CD14-positive monocyte (primary cell): ENCODE data around the gene ZNF423. TPM values are rescaled to one million over a fixed set of nuclear protein-coding genes. Genes with fewer than 3 reads are reported as not detected.
A peak's percentile ranks its signal among the peaks of the same experiment; 100 is the strongest.

Source experiments
- DNase-seq, 3 donors: peaks; one replicate each; pipeline ENCODE4 v3.0.0-alpha.2; 2011 to 2022
- H2AFZ ChIP-seq: 2 replicates; pipeline ENCODE4 v1.6.0; 2012; ENCODE audit warnings: mild to moderate bottlenecking, low read depth, low read length, inconsistent platforms; ENCODE audit not compliant: insufficient read depth, poor library complexity, severe bottlenecking
- H3K27ac ChIP-seq, 2 donors: 1 replicate in 1 of 2; 2 replicates in 1 of 2; pipeline ENCODE4 v1.5.1; 2012 to 2013; ENCODE audit warnings: low read length in 2 of 2, control low read depth in 1 of 2, inconsistent platforms in 1 of 2, low read depth in 1 of 2, mild to moderate bottlenecking in 1 of 2
- H3K27me3 ChIP-seq, 2 donors: one replicate each; pipeline versions ENCODE4 v1.6.0 to v1.6.1; 2011 to 2013; ENCODE audit warnings: low read length in 2 of 2; ENCODE audit not compliant: control insufficient read depth in 2 of 2, insufficient read depth in 2 of 2
- H3K36me3 ChIP-seq, 2 donors: replicated peaks in 1 of 2; 1 replicate in 1 of 2; 2 replicates in 1 of 2; pipeline versions ENCODE4 v1.5.1 to v1.6.1; 2012 to 2013; ENCODE audit warnings: low read length in 2 of 2, control low read depth in 1 of 2, inconsistent platforms in 1 of 2, mild to moderate bottlenecking in 1 of 2; ENCODE audit not compliant: insufficient read depth in 2 of 2, control insufficient read depth in 1 of 2
- H3K4me1 ChIP-seq, 2 donors: 1 replicate in 1 of 2; 2 replicates in 1 of 2; pipeline versions ENCODE4 v1.5.1 to v1.6.1; 2012 to 2013; ENCODE audit warnings: low read length in 2 of 2, control low read depth in 1 of 2, inconsistent platforms in 1 of 2, mild to moderate bottlenecking in 1 of 2, moderate library complexity in 1 of 2; ENCODE audit not compliant: insufficient read depth in 2 of 2, control insufficient read depth in 1 of 2
- H3K4me2 ChIP-seq: replicated peaks from 2 replicates; pipeline ENCODE3; 2012; ENCODE audit warnings: low read length, moderate library complexity, mild to moderate bottlenecking; ENCODE audit not compliant: poor library complexity, severe bottlenecking; ENCODE audit errors: extremely low read depth
- H3K4me3 ChIP-seq, 3 experiments: fragments of 200-600 bp in 1 of 3; sonication (generic) in 1 of 3; replicated peaks in 1 of 3; 1 replicate in 2 of 3; 2 replicates in 1 of 3; pipeline ENCODE4 v1.5.1; 2011 to 2013; ENCODE audit warnings: low read length in 3 of 3, mild to moderate bottlenecking in 3 of 3, control low read depth in 2 of 3, low read depth in 2 of 3, inconsistent platforms in 1 of 3, moderate library complexity in 1 of 3
- H3K79me2 ChIP-seq: 2 replicates; pipeline ENCODE4 v1.6.0; 2012; ENCODE audit warnings: mild to moderate bottlenecking, control low read depth, inconsistent platforms, low read length, moderate library complexity; ENCODE audit not compliant: insufficient read depth
- H3K9ac ChIP-seq: 2 replicates; pipeline ENCODE4 v1.6.0; 2017; ENCODE audit warnings: low read length, mild to moderate bottlenecking; ENCODE audit not compliant: insufficient read depth, poor library complexity, severe bottlenecking
- H3K9me3 ChIP-seq, 2 donors: replicated peaks in 1 of 2; 1 replicate in 1 of 2; 2 replicates in 1 of 2; pipeline versions ENCODE4 v1.5.1 to v1.6.1; 2012 to 2013; ENCODE audit warnings: low read length in 2 of 2, control low read depth in 1 of 2; ENCODE audit not compliant: control insufficient read depth in 1 of 2, insufficient read depth in 1 of 2
- H4K20me1 ChIP-seq: 2 replicates; pipeline ENCODE4 v1.6.0; 2012; ENCODE audit warnings: mild to moderate bottlenecking, low read length, control low read depth, moderate library complexity; ENCODE audit not compliant: insufficient read depth
- H3K27ac Mint-ChIP-seq, 7 donors: one replicate each; pipeline ENCODE4 v1.8.0; 2020; ENCODE audit warnings: mild to moderate bottlenecking in 7 of 7, mixed read lengths in 7 of 7, moderate library complexity in 6 of 7, inconsistent platforms in 2 of 7
- H3K27me3 Mint-ChIP-seq, 3 donors: one replicate each; pipeline ENCODE4 v1.8.0; 2021 to 2022; ENCODE audit warnings: low read depth in 3 of 3, mild to moderate bottlenecking in 3 of 3, mixed read lengths in 3 of 3, moderate library complexity in 3 of 3, inconsistent platforms in 1 of 3
- H3K36me3 Mint-ChIP-seq, 2 donors: one replicate each; pipeline ENCODE4 v1.8.0; 2020; ENCODE audit warnings: mixed read lengths in 2 of 2, inconsistent platforms in 1 of 2, mild to moderate bottlenecking in 1 of 2
- H3K4me1 Mint-ChIP-seq: one replicate; pipeline ENCODE4 v1.8.0; 2020; ENCODE audit warnings: mild to moderate bottlenecking, mixed read lengths
- H3K4me3 Mint-ChIP-seq, 2 donors: one replicate each; pipeline ENCODE4 v1.8.0; 2020; ENCODE audit warnings: mild to moderate bottlenecking in 2 of 2, mixed read lengths in 2 of 2, moderate library complexity in 1 of 2
- H3K9me3 Mint-ChIP-seq, 7 donors: one replicate each; pipeline ENCODE4 v1.8.0; 2020 to 2022; ENCODE audit warnings: mixed read lengths in 7 of 7, mild to moderate bottlenecking in 6 of 7, moderate library complexity in 6 of 7, inconsistent platforms in 2 of 7
- whole genome bisulfite sequencing: methylation state at CpG from one replicate; pipeline ENCODE4 v1.1.5; 2013; ENCODE audit warnings: missing lambda C conversion rate; ENCODE audit not compliant: insufficient coverage; 5-methylcytosine and 5-hydroxymethylcytosine counted together
- intact Hi-C, 2 donors: fragments of 100-400 bp; cut with micrococcal nuclease; formaldehyde crosslinking; loops; one replicate each; pipeline versions ENCODE4 v1.15.0 to v1.15.1; 2023
- polyA plus RNA-seq, 3 donors: library from polyadenylated mRNA; depleted of rRNA in 1 of 3; unstranded in 2 of 3; stranded (reverse) in 1 of 3; fragments of 300-500 nt in 2 of 3; fragments of >200 nt in 1 of 3; fragmentation: Illumina TruSeq in 2 of 3; gene quantifications; 1 replicate in 2 of 3; 2 replicates in 1 of 3; pipeline ENCODE4 v1.2.3, GENCODE V29; 2012 to 2021
- TF ChIP-seq, protein P1 (sequence below): fragments of 200-600 bp; IDR thresholded peaks from one replicate; pipeline ENCODE4 v1.8.0; 2022; ENCODE audit warnings: antibody characterized with exemption, mild to moderate bottlenecking

Gene ZNF423
- polyA plus RNA-seq, 3 donors = not detected

DNA sequence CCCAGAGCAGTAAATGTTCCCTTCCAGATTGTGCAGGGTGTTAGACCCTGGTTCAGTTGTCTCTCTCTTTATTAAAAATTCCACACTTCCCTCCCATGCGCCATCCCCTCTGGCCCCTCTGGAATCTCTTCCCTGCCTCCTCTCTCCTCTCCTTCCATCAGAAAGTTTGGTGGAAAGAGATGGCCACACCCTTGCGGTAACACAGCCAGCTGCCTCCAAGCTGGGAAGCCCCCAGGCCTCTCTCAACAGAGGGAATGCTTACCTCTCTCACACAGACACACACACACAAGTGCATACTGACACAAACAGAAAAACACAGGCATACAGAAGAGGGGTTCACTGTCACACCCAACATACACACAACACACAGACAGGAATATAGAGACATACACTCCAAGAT, 261.8 kb downstream of the ZNF423 start:
- Histone ChIP-seq H3K79me2 (no peaks in the 10 kb centered on the region), H3K27me3 (no peaks in the 10 kb centered on the region), H3K4me2 (no peak overlapping the region), H4K20me1 (no peaks in the 10 kb centered on the region), H3K4me1 (peaks cover 0 to 6% of the 10 kb centered on the region in 2 donors), H3K9ac (no peak overlapping the region), H3K4me3 (no peak overlapping the region), H3K27ac (no peak overlapping the region), H3K9me3 (no peaks in the 10 kb centered on the region), H3K36me3 (no peaks in the 10 kb centered on the region), H2AFZ (no peak overlapping the region)
- WGBS = 0% methylated on average over 1 of the region's 2 CpGs
- intact Hi-C loops = loop anchor here (5.0 to 10.0 kb wide), 3 partner anchors 99 to 187 kb away; no protein-coding TSS in a partner anchor
- TF ChIP-seq, protein P1, sequence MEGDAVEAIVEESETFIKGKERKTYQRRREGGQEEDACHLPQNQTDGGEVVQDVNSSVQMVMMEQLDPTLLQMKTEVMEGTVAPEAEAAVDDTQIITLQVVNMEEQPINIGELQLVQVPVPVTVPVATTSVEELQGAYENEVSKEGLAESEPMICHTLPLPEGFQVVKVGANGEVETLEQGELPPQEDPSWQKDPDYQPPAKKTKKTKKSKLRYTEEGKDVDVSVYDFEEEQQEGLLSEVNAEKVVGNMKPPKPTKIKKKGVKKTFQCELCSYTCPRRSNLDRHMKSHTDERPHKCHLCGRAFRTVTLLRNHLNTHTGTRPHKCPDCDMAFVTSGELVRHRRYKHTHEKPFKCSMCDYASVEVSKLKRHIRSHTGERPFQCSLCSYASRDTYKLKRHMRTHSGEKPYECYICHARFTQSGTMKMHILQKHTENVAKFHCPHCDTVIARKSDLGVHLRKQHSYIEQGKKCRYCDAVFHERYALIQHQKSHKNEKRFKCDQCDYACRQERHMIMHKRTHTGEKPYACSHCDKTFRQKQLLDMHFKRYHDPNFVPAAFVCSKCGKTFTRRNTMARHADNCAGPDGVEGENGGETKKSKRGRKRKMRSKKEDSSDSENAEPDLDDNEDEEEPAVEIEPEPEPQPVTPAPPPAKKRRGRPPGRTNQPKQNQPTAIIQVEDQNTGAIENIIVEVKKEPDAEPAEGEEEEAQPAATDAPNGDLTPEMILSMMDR = no peak
- peak overlapping the region in 1 of 7 donors; percentile 42 for H3K27ac Mint-ChIP-seq
- H3K4me3 Mint-ChIP-seq = no peak overlapping the region
- no peaks in the 10 kb centered on the region for H3K36me3 Mint-ChIP-seq
- H3K4me1 Mint-ChIP-seq = peaks cover 14% of the 10 kb centered on the region
- DNase-seq = no peak
- peaks cover 0 to 4% (median 2%) of the 10 kb centered on the region in 3 donors for H3K27me3 Mint-ChIP-seq
- H3K9me3 Mint-ChIP-seq = no peaks in the 10 kb centered on the region

DNA sequence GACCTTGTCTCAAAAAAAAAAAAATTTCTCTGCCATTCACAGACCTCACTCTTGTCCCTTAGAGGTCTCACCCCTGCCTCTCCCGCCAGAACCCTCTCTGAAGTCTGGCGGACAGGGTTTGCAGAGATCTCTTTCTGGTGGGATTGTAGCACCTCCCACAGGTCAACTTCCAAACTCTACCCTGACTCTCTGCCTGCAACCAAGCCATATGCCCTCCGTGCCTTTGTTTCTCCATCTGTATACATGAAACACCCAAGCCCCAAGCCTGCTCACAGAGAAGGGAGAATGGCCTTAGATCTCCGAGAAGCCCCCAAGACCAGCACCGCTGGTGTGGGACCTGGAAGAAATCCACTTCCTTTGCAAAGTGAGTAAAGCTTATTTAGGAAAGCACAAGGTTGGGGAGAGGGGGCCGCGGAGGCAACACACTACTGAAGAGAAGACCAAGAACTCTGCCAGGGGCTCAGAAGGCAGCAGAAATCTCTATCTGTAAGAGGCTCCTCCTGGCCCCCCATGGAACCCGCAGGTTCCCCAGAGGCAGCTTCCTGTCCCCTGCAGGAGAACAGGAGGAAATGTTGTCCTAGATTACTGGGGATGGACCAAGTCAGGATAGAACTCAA, 262.4 kb downstream of the ZNF423 start:
- no peaks in the 10 kb centered on the region for H3K36me3 ChIP-seq
- Mint-ChIP-seq H3K36me3 (no peaks in the 10 kb centered on the region), H3K9me3 (peaks cover 0 to 3% (median 0%) of the 10 kb centered on the region in 7 donors), H3K4me1 (peaks cover 14% of the 10 kb centered on the region), H3K27ac (no peak overlapping the region), H3K4me3 (no peak overlapping the region), H3K27me3 (peaks cover 0 to 4% (median 2%) of the 10 kb centered on the region in 3 donors)
- TF ChIP-seq, protein P1 = no peak
- H3K27me3 ChIP-seq = no peaks in the 10 kb centered on the region
- no peaks in the 10 kb centered on the region for H3K9me3 ChIP-seq
- intact Hi-C loops = loop anchor here (5.0 to 10.0 kb wide), 3 partner anchors 99 to 186 kb away; no protein-coding TSS in a partner anchor
- no peak overlapping the region for H3K4me3 ChIP-seq
- H3K4me2 ChIP-seq = no peak overlapping the region
- WGBS = 69% methylated on average over 4 of the region's 8 CpGs
- H4K20me1 ChIP-seq = no peaks in the 10 kb centered on the region
- H3K27ac ChIP-seq = no peak overlapping the region
- peaks cover 0 to 6% of the 10 kb centered on the region in 2 donors for H3K4me1 ChIP-seq
- H3K79me2 ChIP-seq = no peaks in the 10 kb centered on the region
- no peak overlapping the region for H3K9ac ChIP-seq
- no peak for DNase-seq
- H2AFZ ChIP-seq = no peak overlapping the region
